Activated CD4-positive, alpha-beta memory T cell treated with anti-CD3 and anti-CD28 coated beads, Interleukin-2, amount 10 ng/mL, durations not matched to agents 7 days and 5 days (primary cell): ENCODE results near the gene FAM53B. TPM values are rescaled to one million over a fixed set of nuclear protein-coding genes. Genes with fewer than 3 reads are reported as not detected.
"Not testable (repeated sequence)": the region's sequence is repeated elsewhere in the genome, so short reads cannot be mapped to it uniquely, and the experiment has no call there.

Experiments used
- CTCF ChIA-PET: fragments of 350-600 bp; sonication (Branson Sonifier 250); formaldehyde crosslinking; loops from one replicate; lab custom pipeline; 2021; ENCODE audit warnings: antibody characterized with exemption, inconsistent platforms; lab: Charles Lee
- POLR2A ChIA-PET: fragments of 350-600 bp; sonication (Branson Sonifier 250); formaldehyde crosslinking; loops from one replicate; lab custom pipeline; 2021; ENCODE audit warnings: antibody characterized with exemption; lab: Charles Lee
- DNase-seq: peaks from one replicate; pipeline ENCODE4 v3.0.0-alpha.2; 2020
- H3K27ac Mint-ChIP-seq: one replicate; pipeline ENCODE4 v1.8.0; 2021; ENCODE audit warnings: mild to moderate bottlenecking, mixed read lengths
- H3K27me3 Mint-ChIP-seq: one replicate; pipeline ENCODE4 v1.8.0; 2021; ENCODE audit warnings: mixed read lengths
- H3K36me3 Mint-ChIP-seq: one replicate; pipeline ENCODE4 v1.8.0; 2021; ENCODE audit warnings: low read depth, mixed read lengths
- H3K4me1 Mint-ChIP-seq: one replicate; pipeline ENCODE4 v1.8.0; 2021; ENCODE audit warnings: mixed read lengths
- H3K4me3 Mint-ChIP-seq: one replicate; pipeline ENCODE4 v1.8.0; 2021; ENCODE audit warnings: mild to moderate bottlenecking, mixed read lengths
- H3K9me3 Mint-ChIP-seq: one replicate; pipeline ENCODE4 v1.8.0; 2021; ENCODE audit warnings: mixed read lengths
- total RNA-seq, 2 experiments: library from RNA; stranded (reverse); gene quantifications; one replicate each; pipeline ENCODE4 v1.2.3, GENCODE V29; 2021

FAM53B gene
- total RNA-seq, 2 experiments from 2014 or later = 44.9 to 46.6 TPM

GRCh38 chr10:124615259-124615658, 128.9 kb downstream of the FAM53B start:
- CTCF ChIA-PET = interaction anchor here (1.0 kb wide), 1 partner anchor 74 kb away, joined by 3 read pairs; no protein-coding TSS in a partner anchor
- no peak for DNase-seq
- no peak overlapping the region for H3K27ac Mint-ChIP-seq
- H3K4me3 Mint-ChIP-seq = no peak overlapping the region
- no peaks in the 10 kb centered on the region for H3K9me3 Mint-ChIP-seq
- H3K4me1 Mint-ChIP-seq = peaks cover 57% of the 10 kb centered on the region
- peaks cover 10% of the 10 kb centered on the region for H3K36me3 Mint-ChIP-seq
- H3K27me3 Mint-ChIP-seq = peaks cover 2% of the 10 kb centered on the region
- POLR2A ChIA-PET = no interaction called here

GRCh38 chr10:124614003-124614659, 130.0 kb downstream of the FAM53B start:
- ChIA-PET POLR2A (interaction anchor here (0.8 to 2.6 kb wide), 11 partner anchors 34 to 188 kb away, joined by 3 to 10 read pairs (median 3); partner anchors contain the start of gene ABRAXAS2), CTCF (interaction anchor here (1.0 to 2.0 kb wide), 4 partner anchors 75 to 127 kb away, joined by 3 to 11 read pairs (median 4); no protein-coding TSS in a partner anchor)
- H3K9me3 Mint-ChIP-seq = no peaks in the 10 kb centered on the region
- peaks cover 2% of the 10 kb centered on the region for H3K27me3 Mint-ChIP-seq
- no peak overlapping the region for H3K27ac Mint-ChIP-seq
- H3K4me3 Mint-ChIP-seq = no peak overlapping the region
- DNase-seq = peak; percentile 61
- peaks cover 13% of the 10 kb centered on the region for H3K36me3 Mint-ChIP-seq
- H3K4me1 Mint-ChIP-seq = peaks cover 52% of the 10 kb centered on the region

- peak; percentile 25 for DNase-seq
- POLR2A ChIA-PET = interaction anchor here (0.8 to 2.7 kb wide), 10 partner anchors 14 to 189 kb away, joined by 3 to 10 read pairs (median 5); partner anchors contain the start of gene ABRAXAS2
Observed at GRCh38 chr10:124612611-124613498, 131.3 kb downstream of the FAM53B start.

GRCh38 chr10:124611738-124612137, 132.4 kb downstream of the FAM53B start:
- POLR2A ChIA-PET = interaction anchor here (1.0 to 2.7 kb wide), 6 partner anchors 37 to 130 kb away, joined by 4 to 10 read pairs (median 6); no protein-coding TSS in a partner anchor
- H3K27ac Mint-ChIP-seq = peak overlapping the region; percentile 69
- peaks cover 2% of the 10 kb centered on the region for H3K27me3 Mint-ChIP-seq
- peaks cover 7% of the 10 kb centered on the region for H3K36me3 Mint-ChIP-seq
- CTCF ChIA-PET = interaction anchor here (0.9 to 1.5 kb wide), 4 partner anchors 77 to 130 kb away, joined by 3 to 5 read pairs (median 4); no protein-coding TSS in a partner anchor
- no peaks in the 10 kb centered on the region for H3K9me3 Mint-ChIP-seq
- peak; percentile 73 for DNase-seq
- H3K4me3 Mint-ChIP-seq = no peak overlapping the region
- peaks cover 49% of the 10 kb centered on the region for H3K4me1 Mint-ChIP-seq

More at GRCh38 chr10:124612611-124613498, 131.3 kb downstream of the FAM53B start:
- peak overlapping the region; percentile 38 for H3K27ac Mint-ChIP-seq
- H3K4me1 Mint-ChIP-seq = peaks cover 49% of the 10 kb centered on the region
- peaks cover 2% of the 10 kb centered on the region for H3K27me3 Mint-ChIP-seq
- no peaks in the 10 kb centered on the region for H3K9me3 Mint-ChIP-seq
- CTCF ChIA-PET = interaction anchor here (0.8 to 2.0 kb wide), 3 partner anchors 107 to 132 kb away, joined by 3 to 11 read pairs (median 4); no protein-coding TSS in a partner anchor
- no peak overlapping the region for H3K4me3 Mint-ChIP-seq
- peaks cover 12% of the 10 kb centered on the region for H3K36me3 Mint-ChIP-seq

- not testable (repeated sequence) for H3K27me3 Mint-ChIP-seq, H3K4me3 Mint-ChIP-seq, H3K9me3 Mint-ChIP-seq, H3K27ac Mint-ChIP-seq, DNase-seq, H3K36me3 Mint-ChIP-seq
- CTCF ChIA-PET = interaction anchor here (1.5 kb wide), 1 partner anchor 131 kb away, joined by 5 read pairs; no protein-coding TSS in a partner anchor
- peaks cover 45% of the 10 kb centered on the region for H3K4me1 Mint-ChIP-seq
- POLR2A ChIA-PET = interaction anchor here (1.3 to 2.7 kb wide), 2 partner anchors 48 to 78 kb away, joined by 5 to 9 read pairs; no protein-coding TSS in a partner anchor
Observed at GRCh38 chr10:124610851-124611250, 133.3 kb downstream of the FAM53B start.

GRCh38 chr10:124610186-124610585, 134.0 kb downstream of the FAM53B start:
- CTCF ChIA-PET, DNase-seq, H3K9me3 Mint-ChIP-seq, H3K36me3 Mint-ChIP-seq, H3K27me3 Mint-ChIP-seq, H3K4me3 Mint-ChIP-seq, H3K27ac Mint-ChIP-seq: not testable (repeated sequence)
- POLR2A ChIA-PET = interaction anchor here (0.8 to 0.9 kb wide), 2 partner anchors 9 to 62 kb away, joined by 3 read pairs; no protein-coding TSS in a partner anchor
- H3K4me1 Mint-ChIP-seq = peaks cover 43% of the 10 kb centered on the region

GRCh38 chr10:124609698-124610097, 134.5 kb downstream of the FAM53B start:
- DNase-seq = no peak
- Mint-ChIP-seq H3K9me3 (no peaks in the 10 kb centered on the region), H3K27me3 (no peaks in the 10 kb centered on the region), H3K27ac (no peak overlapping the region), H3K4me1 (peaks cover 38% of the 10 kb centered on the region), H3K4me3 (no peak overlapping the region), H3K36me3 (peaks cover 2% of the 10 kb centered on the region)
- CTCF ChIA-PET = interaction anchor here (1.1 kb wide), 1 partner anchor 110 kb away, joined by 3 read pairs; no protein-coding TSS in a partner anchor
- POLR2A ChIA-PET = interaction anchor here (0.8 to 1.2 kb wide), 3 partner anchors 9 to 133 kb away, joined by 3 read pairs; no protein-coding TSS in a partner anchor

- no peak overlapping the region for H3K4me3 Mint-ChIP-seq
- no peaks in the 10 kb centered on the region for H3K27me3 Mint-ChIP-seq
- ChIA-PET POLR2A (interaction anchor here (1.4 kb wide), 1 partner anchor 133 kb away, joined by 4 read pairs; no protein-coding TSS in a partner anchor), CTCF (no interaction called here)
- no peak for DNase-seq
- H3K4me1 Mint-ChIP-seq = peaks cover 25% of the 10 kb centered on the region
- peaks cover 2% of the 10 kb centered on the region for H3K36me3 Mint-ChIP-seq
- H3K27ac Mint-ChIP-seq = no peak overlapping the region
- H3K9me3 Mint-ChIP-seq = no peaks in the 10 kb centered on the region
Observed at GRCh38 chr10:124608093-124608721, 136.0 kb downstream of the FAM53B start.

GRCh38 chr10:124607693-124608092, 136.5 kb downstream of the FAM53B start:
- Mint-ChIP-seq H3K27ac (no peak overlapping the region), H3K4me1 (peaks cover 20% of the 10 kb centered on the region), H3K27me3 (no peaks in the 10 kb centered on the region), H3K9me3 (no peaks in the 10 kb centered on the region), H3K36me3 (peaks cover 2% of the 10 kb centered on the region), H3K4me3 (no peak overlapping the region)
- ChIA-PET POLR2A (no interaction called here), CTCF (no interaction called here)
- DNase-seq = no peak

GRCh38 chr10:124606822-124607221, 137.4 kb downstream of the FAM53B start:
- ChIA-PET POLR2A (no interaction called here), CTCF (no interaction called here)
- no peak overlapping the region for H3K4me3 Mint-ChIP-seq
- peaks cover 12% of the 10 kb centered on the region for H3K4me1 Mint-ChIP-seq
- H3K36me3 Mint-ChIP-seq = peaks cover 2% of the 10 kb centered on the region
- H3K27me3 Mint-ChIP-seq = no peaks in the 10 kb centered on the region
- no peaks in the 10 kb centered on the region for H3K9me3 Mint-ChIP-seq
- no peak overlapping the region for H3K27ac Mint-ChIP-seq
- no peak for DNase-seq

- no peak overlapping the region for H3K27ac Mint-ChIP-seq
- ChIA-PET POLR2A (no interaction called here), CTCF (no interaction called here)
- no peak for DNase-seq
- peaks cover 2% of the 10 kb centered on the region for H3K36me3 Mint-ChIP-seq
- no peaks in the 10 kb centered on the region for H3K27me3 Mint-ChIP-seq
- no peak overlapping the region for H3K4me3 Mint-ChIP-seq
- no peaks in the 10 kb centered on the region for H3K9me3 Mint-ChIP-seq
- peaks cover 5% of the 10 kb centered on the region for H3K4me1 Mint-ChIP-seq
Observed at GRCh38 chr10:124605856-124606812, 138.0 kb downstream of the FAM53B start.
